GM12878 (cell line): ENCODE data around the gene PLXNA4. TPM values are rescaled to one million over a fixed set of nuclear protein-coding genes. Genes with fewer than 3 reads are reported as not detected.

Source experiments
- ATAC-seq: fragments of 200-7000 bp; cut with Tn5 transposase; 3 replicates; pipeline ENCODE4 v1.9.1; 2020; ENCODE audit warnings: mild to moderate bottlenecking, moderate library complexity
- BruUV-seq: library from RNA; stranded (reverse); fragments of 400-500 nt; replicated peaks from 2 replicates; lab custom pipeline; 2021; lab: Mats Ljungman, UMichigan
- CTCF ChIA-PET: fragments of 300-600 bp; sonication (Branson Sonifier 250); formaldehyde crosslinking; extraction: SDS; loops from one replicate; lab custom pipeline; 2021; ENCODE audit warnings: inconsistent platforms; lab: Yijun Ruan, JAX
- POLR2A ChIA-PET: fragments of 350-600 bp; formaldehyde crosslinking; extraction: SDS; loops from one replicate; lab custom pipeline; 2021; ENCODE audit warnings: inconsistent platforms; lab: Charles Lee
- RAD21 ChIA-PET: fragments of 300-600 bp; sonication (Branson Sonifier 250); formaldehyde crosslinking; loops from one replicate; lab custom pipeline; 2023; ENCODE audit warnings: antibody characterized with exemption; ENCODE audit not compliant: unreplicated experiment; lab: Charles Lee
- SMC1A ChIA-PET: fragments of 300-600 bp; sonication (Branson Sonifier 250); formaldehyde crosslinking; loops from one replicate; lab custom pipeline; 2023; ENCODE audit not compliant: unreplicated experiment, uncharacterized antibody; lab: Charles Lee
- DNase-seq: peaks from one replicate; pipeline ENCODE4 v3.0.0-alpha.2; 2011; ENCODE audit warnings: low read depth, low spot score
- FAIRE-seq: peaks from 3 replicates; lab custom pipeline; 2011; peaks lifted over from hg19 to GRCh38; lab: Jason Lieb, UNC
- H2AFZ ChIP-seq: 2 replicates; pipeline ENCODE4 v1.6.0; 2011; ENCODE audit warnings: low read depth, low read length, control low read depth; ENCODE audit not compliant: control insufficient read depth
- H3K27ac ChIP-seq: 2 replicates; pipeline ENCODE4 v1.5.1; 2011; ENCODE audit warnings: control low read depth; ENCODE audit not compliant: control insufficient read depth, insufficient read depth
- H3K27me3 ChIP-seq, 2 experiments: replicated peaks in 1 of 2; 2 replicates each; pipeline versions ENCODE4 v1.6.0 to v1.6.1; 2011; ENCODE audit warnings: low read length in 1 of 2; ENCODE audit not compliant: control insufficient read depth in 2 of 2, insufficient read depth in 2 of 2
- H3K36me3 ChIP-seq, 2 experiments: 2 replicates each; pipeline ENCODE4 v1.5.1; 2011; ENCODE audit warnings: low read length in 1 of 2; ENCODE audit not compliant: control insufficient read depth in 2 of 2, insufficient read depth in 2 of 2
- H3K4me1 ChIP-seq: 2 replicates; pipeline ENCODE4 v1.6.1; 2011; ENCODE audit warnings: mild to moderate bottlenecking, low read length, moderate library complexity, mixed read lengths; ENCODE audit not compliant: control insufficient read depth, insufficient read depth
- H3K4me2 ChIP-seq: 2 replicates; pipeline ENCODE4 v1.6.0; 2011; ENCODE audit warnings: control low read depth; ENCODE audit not compliant: control insufficient read depth, insufficient read depth
- H3K4me3 ChIP-seq: fragments of 200-600 bp; sonication (generic); 2 replicates; pipeline ENCODE4 v1.5.1; 2016
- H3K79me2 ChIP-seq: 2 replicates; pipeline ENCODE4 v1.6.0; 2011; ENCODE audit warnings: low read length; ENCODE audit not compliant: control insufficient read depth, insufficient read depth
- H3K9ac ChIP-seq: 2 replicates; pipeline ENCODE4 v1.8.0; 2011; ENCODE audit warnings: low read length, control low read depth, mixed read lengths; ENCODE audit not compliant: control insufficient read depth, insufficient read depth
- H3K9me3 ChIP-seq: replicated peaks from 3 replicates; pipeline ENCODE4 v1.5.1; 2011; ENCODE audit warnings: mild to moderate bottlenecking, low read length; ENCODE audit not compliant: control insufficient read depth, insufficient read depth
- H4K20me1 ChIP-seq: 2 replicates; pipeline ENCODE4 v1.6.0; 2011; ENCODE audit not compliant: control insufficient read depth, insufficient read depth
- ASH2L ChIP-seq: fragments of 300-600, 200-600 bp; sonication (generic); IDR thresholded peaks from 2 replicates; pipeline ENCODE4 v1.6.1; 2017; ENCODE audit warnings: low read depth, mild to moderate bottlenecking, borderline replicate concordance
- ATF2 ChIP-seq: IDR thresholded peaks from 2 replicates; pipeline ENCODE4 v1.6.1; 2012; ENCODE audit warnings: low read length, inconsistent platforms
- BACH1 ChIP-seq: fragments of 450-650 bp; IDR thresholded peaks from 2 replicates; pipeline ENCODE4 v1.6.1; 2017; ENCODE audit warnings: mild to moderate bottlenecking, borderline replicate concordance
- BHLHE40 ChIP-seq, 2 experiments: fragments of 450-650 bp in 1 of 2; IDR thresholded peaks; 2 replicates each; pipeline ENCODE4 v1.6.1; 2011 to 2017; ENCODE audit warnings: low read depth in 2 of 2, borderline replicate concordance in 1 of 2, improper control_type of control experiment in 1 of 2, low read length in 1 of 2, mild to moderate bottlenecking in 1 of 2
- CBX3 ChIP-seq: fragments of 200-600 bp; sonication (generic); IDR thresholded peaks from 2 replicates; pipeline ENCODE4 v1.6.1; 2016; ENCODE audit warnings: low read depth, borderline replicate concordance
- CEBPB ChIP-seq, 2 experiments: fragments of 150-350 bp in 1 of 2; IDR thresholded peaks; 2 replicates each; pipeline ENCODE4 v1.6.1; 2012 to 2014; ENCODE audit warnings: low read depth in 2 of 2, low read length in 2 of 2, borderline replicate concordance in 1 of 2, inconsistent platforms in 1 of 2
- CREB1 ChIP-seq: IDR thresholded peaks from 2 replicates; pipeline ENCODE4 v1.6.1; 2012; ENCODE audit warnings: low read depth, mild to moderate bottlenecking, inconsistent platforms
- JUNB ChIP-seq: IDR thresholded peaks from 2 replicates; pipeline ENCODE4 v1.6.1; 2016; ENCODE audit warnings: antibody characterized with exemption, mild to moderate bottlenecking
- JUND ChIP-seq: IDR thresholded peaks from 2 replicates; pipeline ENCODE4 v1.6.1; 2012; ENCODE audit warnings: low read depth, mild to moderate bottlenecking, low read length, improper control_type of control experiment, moderate library complexity
- NR2C1 ChIP-seq: fragments of 450-650 bp; IDR thresholded peaks from 2 replicates; pipeline ENCODE4 v1.6.1; 2017; ENCODE audit warnings: antibody characterized with exemption, mild to moderate bottlenecking, moderate library complexity
- RELB ChIP-seq: fragments of 450-650 bp; IDR thresholded peaks from 2 replicates; pipeline ENCODE4 v1.6.1; 2017; ENCODE audit warnings: low read depth, mild to moderate bottlenecking, moderate library complexity
- RUNX3 ChIP-seq: IDR thresholded peaks from 2 replicates; pipeline ENCODE4 v1.6.1; 2012; ENCODE audit warnings: low read length, inconsistent platforms
- SPI1 ChIP-seq: IDR thresholded peaks from 2 replicates; pipeline ENCODE4 v1.6.1; 2011; ENCODE audit warnings: low read depth, mild to moderate bottlenecking, low read length, moderate library complexity, borderline replicate concordance; ENCODE audit not compliant: insufficient read depth
- ZNF24 ChIP-seq: fragments of 450-650 bp; IDR thresholded peaks from 2 replicates; pipeline ENCODE4 v1.6.1; 2017; ENCODE audit warnings: antibody characterized with exemption, mild to moderate bottlenecking
- WGBS: methylation state at CpG from one replicate; pipeline ENCODE4 v1.1.6; 2016; ENCODE audit warnings: low lambda C conversion rate; ENCODE audit not compliant: insufficient replicate concordance, insufficient coverage; ENCODE audit errors: missing lambda C conversion rate; 5-methylcytosine and 5-hydroxymethylcytosine counted together
- in situ Hi-C: fragments of 300-500 bp; cut with MboI; formaldehyde crosslinking; loops from 9 replicates; pipeline ENCODE4 v1.14.3; 2018; ENCODE audit warnings: mixed read lengths
- intact Hi-C: fragments of 100-400 bp; cut with micrococcal nuclease; formaldehyde crosslinking; loops from one replicate; pipeline ENCODE4 v1.14.2; 2022; ENCODE audit not compliant: unreplicated experiment
- polyA plus RNA-seq, 11 experiments: library from polyadenylated mRNA; depleted of rRNA in 4 of 11; unstranded in 6 of 11; stranded (reverse) in 5 of 11; fragments of >200 nt; fragmentation: Nextera tagmentation in 4 of 11; fragmentation: Illumina TruSeq in 1 of 11; extraction: Ambion mirVana in 4 of 11; extraction: Trizol in 1 of 11; gene quantifications; 1 replicate in 1 of 11; 2 replicates in 10 of 11; pipeline versions ENCODE4 v1.2.1 to v1.2.3, GENCODE V29; 2011 to 2016; ENCODE audit warnings: inconsistent platforms in 2 of 11, missing spikeins in 2 of 11, low read depth in 1 of 11
- total RNA-seq, 4 experiments: library from RNA; depleted of rRNA in 3 of 4; stranded (reverse); fragments of >200 nt in 3 of 4; fragmentation: Illumina TruSeq in 1 of 4; extraction: Trizol in 1 of 4; gene quantifications; 2 replicates each; pipeline versions ENCODE4 v1.2.1 to v1.2.3, GENCODE V29; 2013 to 2021
- TF ChIP-seq, protein P1 (sequence below): fragments of 450-650 bp; IDR thresholded peaks from 2 replicates; pipeline ENCODE4 v1.6.1; 2018; ENCODE audit warnings: borderline replicate concordance, mild to moderate bottlenecking; ENCODE audit not compliant: partially characterized antibody

The PLXNA4 gene
- total and polyA plus RNA-seq, 10 of the 15 experiments (the other 5 are each of a cell fraction or from before 2014, with no cell fraction given) = 0.03 TPM; not detected in 9

GRCh38 chr7:132561763-132562162 is 14.5 kb downstream of the PLXNA4 start (continued):
- TF ChIP-seq CBX3 = no peak
- no peak for TF ChIP-seq JUNB
- no peak for TF ChIP-seq RUNX3
- no peak for TF ChIP-seq ZNF24
- TF ChIP-seq CREB1 = no peak
- no peak for TF ChIP-seq NR2C1
- TF ChIP-seq BHLHE40 (IDR thresholded peaks at IDR 0.05; ENCODE audit: borderline replicate concordance in 1 of 2, low read depth in 2 of 2, low read length in 1 of 2) = no peak
- TF ChIP-seq CEBPB (IDR thresholded peaks at IDR 0.05; ENCODE audit: borderline replicate concordance in 1 of 2, low read depth in 2 of 2, low read length in 2 of 2) = no peak

- SMC1A ChIA-PET = no interaction called here
- no peak for TF ChIP-seq RELB
- TF ChIP-seq SPI1 = no peak
- TF ChIP-seq CBX3 = no peak
- TF ChIP-seq ASH2L = no peak
- no peak for TF ChIP-seq BACH1
- TF ChIP-seq JUND = no peak
- no peak for TF ChIP-seq ATF2
- TF ChIP-seq, protein P1, sequence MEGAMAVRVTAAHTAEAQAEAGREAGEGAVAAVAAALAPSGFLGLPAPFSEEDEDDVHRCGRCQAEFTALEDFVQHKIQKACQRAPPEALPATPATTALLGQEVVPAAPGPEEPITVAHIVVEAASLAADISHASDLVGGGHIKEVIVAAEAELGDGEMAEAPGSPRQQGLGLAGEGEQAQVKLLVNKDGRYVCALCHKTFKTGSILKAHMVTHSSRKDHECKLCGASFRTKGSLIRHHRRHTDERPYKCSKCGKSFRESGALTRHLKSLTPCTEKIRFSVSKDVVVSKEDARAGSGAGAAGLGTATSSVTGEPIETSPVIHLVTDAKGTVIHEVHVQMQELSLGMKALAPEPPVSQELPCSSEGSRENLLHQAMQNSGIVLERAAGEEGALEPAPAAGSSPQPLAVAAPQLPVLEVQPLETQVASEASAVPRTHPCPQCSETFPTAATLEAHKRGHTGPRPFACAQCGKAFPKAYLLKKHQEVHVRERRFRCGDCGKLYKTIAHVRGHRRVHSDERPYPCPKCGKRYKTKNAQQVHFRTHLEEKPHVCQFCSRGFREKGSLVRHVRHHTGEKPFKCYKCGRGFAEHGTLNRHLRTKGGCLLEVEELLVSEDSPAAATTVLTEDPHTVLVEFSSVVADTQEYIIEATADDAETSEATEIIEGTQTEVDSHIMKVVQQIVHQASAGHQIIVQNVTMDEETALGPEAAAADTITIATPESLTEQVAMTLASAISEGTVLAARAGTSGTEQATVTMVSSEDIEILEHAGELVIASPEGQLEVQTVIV = no peak
Observed at GRCh38 chr7:132560825-132561529, 15.3 kb downstream of the PLXNA4 start.

More at GRCh38 chr7:132560825-132561529, 15.3 kb downstream of the PLXNA4 start:
- ChIA-PET POLR2A (no interaction called here), CTCF (no interaction called here), RAD21 (no interaction called here)
- no TSS peak for BruUV-seq
- in situ Hi-C loops = no loop called here
- H3K27ac ChIP-seq = no peak overlapping the region
- H3K9me3 ChIP-seq = no peaks in the 10 kb centered on the region
- H3K79me2 ChIP-seq = no peaks in the 10 kb centered on the region
- peaks cover 0 to under 1% of the 10 kb centered on the region in 2 experiments; a peak in 1 of 4 replicates for H3K27me3 ChIP-seq
- no peak overlapping the region for H2AFZ ChIP-seq
- no peaks in the 10 kb centered on the region for H3K4me1 ChIP-seq
- DNase-seq (no peak), ATAC-seq (peak; percentile 31; the same call in 2 of the 3 replicates), FAIRE-seq (no peak)
- H3K4me2 ChIP-seq = no peak overlapping the region
- no peak overlapping the region for H3K4me3 ChIP-seq
- no peaks in the 10 kb centered on the region for H3K36me3 ChIP-seq
- WGBS = 45% methylated on average over 8 of the region's 8 CpGs
- H3K9ac ChIP-seq = no peak overlapping the region
- intact Hi-C loops = no loop called here
- no peaks in the 10 kb centered on the region for H4K20me1 ChIP-seq
